Measurements from ENCODE around the gene HHAT. TPM values are rescaled to one million over a fixed set of nuclear protein-coding genes. Genes with fewer than 3 reads are reported as not detected.

The HHAT gene
- total and polyA plus RNA-seq, 3 donors from 2014 or later, result 8.5 to 24.3 (median 23.8) TPM

DNA sequence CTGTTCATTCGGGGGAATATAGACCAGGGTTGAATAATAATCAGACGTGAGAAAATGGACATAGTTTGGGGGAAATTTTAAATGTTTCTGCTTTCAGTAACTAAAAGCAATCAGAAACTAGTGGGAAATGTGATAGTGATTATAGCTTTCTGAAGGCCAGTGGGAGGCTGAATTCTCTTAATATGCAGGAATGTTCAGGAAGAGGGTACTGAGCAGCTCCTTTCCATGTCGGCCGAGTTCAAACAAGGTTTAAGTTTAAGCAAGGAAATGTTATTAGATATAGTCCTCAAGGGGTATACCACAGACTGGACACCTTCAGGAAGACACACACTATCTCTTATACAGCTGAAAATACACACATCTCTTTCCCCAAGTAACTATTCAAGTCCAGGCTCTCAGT, 105.5 kb downstream of the HHAT start:
- no peak for TF ChIP-seq POLR2A (IDR thresholded peaks at IDR 0.05)
- TF ChIP-seq, protein P1, sequence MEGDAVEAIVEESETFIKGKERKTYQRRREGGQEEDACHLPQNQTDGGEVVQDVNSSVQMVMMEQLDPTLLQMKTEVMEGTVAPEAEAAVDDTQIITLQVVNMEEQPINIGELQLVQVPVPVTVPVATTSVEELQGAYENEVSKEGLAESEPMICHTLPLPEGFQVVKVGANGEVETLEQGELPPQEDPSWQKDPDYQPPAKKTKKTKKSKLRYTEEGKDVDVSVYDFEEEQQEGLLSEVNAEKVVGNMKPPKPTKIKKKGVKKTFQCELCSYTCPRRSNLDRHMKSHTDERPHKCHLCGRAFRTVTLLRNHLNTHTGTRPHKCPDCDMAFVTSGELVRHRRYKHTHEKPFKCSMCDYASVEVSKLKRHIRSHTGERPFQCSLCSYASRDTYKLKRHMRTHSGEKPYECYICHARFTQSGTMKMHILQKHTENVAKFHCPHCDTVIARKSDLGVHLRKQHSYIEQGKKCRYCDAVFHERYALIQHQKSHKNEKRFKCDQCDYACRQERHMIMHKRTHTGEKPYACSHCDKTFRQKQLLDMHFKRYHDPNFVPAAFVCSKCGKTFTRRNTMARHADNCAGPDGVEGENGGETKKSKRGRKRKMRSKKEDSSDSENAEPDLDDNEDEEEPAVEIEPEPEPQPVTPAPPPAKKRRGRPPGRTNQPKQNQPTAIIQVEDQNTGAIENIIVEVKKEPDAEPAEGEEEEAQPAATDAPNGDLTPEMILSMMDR (IDR thresholded peaks at IDR 0.05), result no peak

DNA sequence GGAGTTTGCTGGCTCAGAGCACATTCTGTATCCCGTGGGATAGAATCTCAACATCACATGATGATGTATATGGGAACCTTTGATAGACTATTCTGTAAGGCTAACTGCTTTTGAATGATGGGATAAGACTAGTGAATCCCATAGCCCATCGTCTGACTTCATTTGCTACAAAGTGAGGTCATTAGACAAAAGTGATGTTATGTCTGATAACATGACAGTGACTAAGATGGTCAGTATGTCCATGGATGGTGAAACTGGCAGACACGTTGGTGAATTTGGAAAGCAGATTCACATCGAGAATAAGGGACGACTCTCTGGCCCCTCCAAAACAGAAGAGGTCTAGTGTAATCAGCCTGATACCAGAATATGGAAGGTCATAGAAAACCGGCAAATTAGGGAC, 108.4 kb downstream of the HHAT start:
- H3K4me3 ChIP-seq, result no peak overlapping the region
- no peak for TF ChIP-seq POLR2A (IDR thresholded peaks at IDR 0.05)
- TF ChIP-seq, protein P1 (IDR thresholded peaks at IDR 0.05), result no peak
- no peak for DNase-seq
- intact Hi-C loops (cut with DNase I; ENCODE audit: low total_unique reads), result no loop called here
- H3K27me3 ChIP-seq, result no peaks in the 10 kb centered on the region
- no peak overlapping the region for H3K27ac ChIP-seq
- H3K9me3 ChIP-seq, result no peaks in the 10 kb centered on the region
- WGBS, 2 donors, result 91 to 97% methylated on average over 6 of the region's 6 CpGs
- no peaks in the 10 kb centered on the region for H3K4me1 ChIP-seq
- no peaks in the 10 kb centered on the region for H3K36me3 ChIP-seq (ENCODE audit: low read depth, missing control alignments)

More for the DNA sequence above, 105.5 kb downstream of the HHAT start:
- no peak overlapping the region for H3K27ac ChIP-seq
- DNase-seq, result no peak
- intact Hi-C loops (cut with DNase I; ENCODE audit: low total_unique reads), result no loop called here
- no peak overlapping the region for H3K4me3 ChIP-seq
- 62 to 83% methylated on average over 4 of the region's 4 CpGs for WGBS, 2 donors
- H3K36me3 ChIP-seq (ENCODE audit: low read depth, missing control alignments), result no peaks in the 10 kb centered on the region
- H3K9me3 ChIP-seq, result no peaks in the 10 kb centered on the region
- H3K27me3 ChIP-seq, result no peaks in the 10 kb centered on the region
- H3K4me1 ChIP-seq, result no peaks in the 10 kb centered on the region

DNA sequence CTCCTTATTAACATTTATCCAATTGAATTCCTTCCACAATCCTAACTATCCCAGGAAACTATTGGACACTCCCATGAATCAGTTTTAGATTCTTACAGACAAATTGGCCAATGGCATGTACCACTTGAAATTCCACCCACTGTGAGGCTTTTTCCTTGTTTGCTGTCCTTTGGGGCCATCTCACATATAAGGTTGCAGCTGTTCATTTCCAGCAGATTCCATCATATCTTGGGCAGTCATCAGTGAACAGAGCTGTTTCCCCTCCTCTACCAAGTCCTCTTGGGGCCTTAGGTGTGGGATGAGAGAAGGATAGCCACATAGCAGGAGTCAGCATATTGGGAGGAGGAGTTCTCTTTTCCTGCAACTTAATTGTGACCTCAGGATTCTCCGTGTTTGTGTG, 109.1 kb downstream of the HHAT start:
- no peak for TF ChIP-seq POLR2A (IDR thresholded peaks at IDR 0.05)
- TF ChIP-seq, protein P1 (IDR thresholded peaks at IDR 0.05), result no peak
- H3K4me1 ChIP-seq, result no peaks in the 10 kb centered on the region
- H3K4me3 ChIP-seq, result no peak overlapping the region
- DNase-seq, result no peak
- H3K9me3 ChIP-seq, result no peaks in the 10 kb centered on the region
- H3K27ac ChIP-seq, result no peak overlapping the region
- H3K36me3 ChIP-seq (ENCODE audit: low read depth, missing control alignments), result no peaks in the 10 kb centered on the region
- H3K27me3 ChIP-seq, result no peaks in the 10 kb centered on the region
- intact Hi-C loops (cut with DNase I; ENCODE audit: low total_unique reads), result no loop called here
- 89 to 100% methylated on average over 1 of the region's 1 CpG for WGBS, 2 donors

DNA sequence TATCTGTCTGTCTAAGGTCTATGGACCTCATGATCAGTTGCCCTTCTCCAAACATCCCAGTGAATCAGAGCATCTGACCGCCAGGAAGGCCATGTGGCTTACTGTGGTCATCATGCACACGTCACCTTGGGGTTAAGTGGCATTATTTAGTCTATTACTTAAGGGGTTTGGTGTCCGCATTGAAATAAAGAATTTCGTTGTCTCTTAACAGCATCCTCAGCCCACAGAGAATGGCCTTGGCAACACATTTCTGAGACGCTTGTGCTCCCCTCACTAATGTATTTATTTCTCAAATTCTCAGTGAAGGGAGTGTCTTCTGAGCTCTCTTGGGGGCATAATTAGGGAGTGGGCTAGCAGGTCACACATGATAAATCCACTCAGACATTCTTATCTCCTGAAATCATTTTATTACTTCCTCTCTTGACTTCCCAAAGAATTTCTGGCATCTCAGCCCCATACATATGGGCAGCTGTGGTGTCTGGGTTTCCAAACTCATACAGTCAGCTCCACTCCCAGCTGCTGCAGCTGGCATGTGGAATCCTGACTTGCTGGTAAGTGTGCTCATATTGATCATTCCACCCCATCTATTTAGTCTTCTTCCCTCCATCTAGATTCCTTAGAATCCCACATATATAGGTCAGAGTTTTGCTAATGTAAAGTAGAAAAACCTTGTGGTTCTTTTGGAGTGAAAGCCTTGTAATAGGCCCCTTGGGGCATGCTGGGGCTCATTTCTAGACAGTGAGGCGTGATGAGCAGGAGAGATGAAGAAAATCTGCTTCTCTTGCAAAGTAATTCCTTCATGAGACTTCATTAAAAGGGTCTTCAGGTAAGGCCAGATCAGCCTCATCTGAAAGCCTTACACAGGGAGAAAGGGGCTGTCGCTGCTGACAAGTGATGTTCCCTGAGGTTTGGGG, 110.5 kb downstream of the HHAT start:
- Histone ChIP-seq H3K36me3 (ENCODE audit: low read depth, missing control alignments) (no peaks in the 10 kb centered on the region), H3K9me3 (no peaks in the 10 kb centered on the region), H3K4me1 (no peaks in the 10 kb centered on the region), H3K4me3 (no peak overlapping the region), H3K27me3 (no peaks in the 10 kb centered on the region), H3K27ac (no peak overlapping the region)
- DNase-seq, result no peak
- WGBS, 2 donors, result 75 to 85% methylated on average over 7 of the region's 7 CpGs
- TF ChIP-seq, protein P1 (IDR thresholded peaks at IDR 0.05), result no peak
- no peak for TF ChIP-seq POLR2A (IDR thresholded peaks at IDR 0.05)
- intact Hi-C loops (cut with DNase I; ENCODE audit: low total_unique reads), result no loop called here

All from testis (tissue), 3 donors.